GM23248 (cell line): ENCODE results near the gene DESI1. TPM values are rescaled to one million over a fixed set of nuclear protein-coding genes. Genes with fewer than 3 reads are reported as not detected.

ENCODE experiments used
- DNase-seq: peaks from one replicate; pipeline ENCODE4 v3.0.0-alpha.2; 2015
- H2AFZ ChIP-seq: fragments of 200-600 bp; sonication (generic); 2 replicates; pipeline ENCODE4 v1.6.1; 2016; ENCODE audit warnings: antibody characterized with exemption
- H3F3A ChIP-seq: fragments of 200-600 bp; sonication (generic); 2 replicates; pipeline ENCODE4 v1.6.1; 2016; ENCODE audit warnings: mild to moderate bottlenecking, antibody characterized with exemption, mixed run types; ENCODE audit not compliant: insufficient read depth
- H3K27ac ChIP-seq: fragments of 200-600 bp; sonication (generic); 2 replicates; pipeline ENCODE4 v1.5.1; 2016; ENCODE audit warnings: mild to moderate bottlenecking
- H3K27me3 ChIP-seq: fragments of 200-600 bp; sonication (generic); replicated peaks from 2 replicates; pipeline ENCODE4 v1.6.1; 2016; ENCODE audit warnings: mild to moderate bottlenecking; ENCODE audit not compliant: insufficient read depth
- H3K36me3 ChIP-seq: fragments of 200-600 bp; sonication (generic); 2 replicates; pipeline ENCODE4 v1.6.1; 2016; ENCODE audit warnings: low read depth, mild to moderate bottlenecking
- H3K4me1 ChIP-seq: fragments of 200-600 bp; sonication (generic); 2 replicates; pipeline ENCODE4 v1.6.1; 2016; ENCODE audit warnings: mild to moderate bottlenecking; ENCODE audit not compliant: insufficient read depth
- H3K4me2 ChIP-seq: fragments of 200-600 bp; sonication (generic); one replicate; pipeline ENCODE4 v1.6.1; 2016; ENCODE audit warnings: mild to moderate bottlenecking; ENCODE audit not compliant: unreplicated experiment
- H3K4me3 ChIP-seq: fragments of 200-600 bp; sonication (generic); 2 replicates; pipeline ENCODE4 v1.5.1; 2016; ENCODE audit warnings: mild to moderate bottlenecking
- H3K79me2 ChIP-seq: fragments of 200-600 bp; sonication (generic); 2 replicates; pipeline ENCODE4 v1.6.1; 2016; ENCODE audit warnings: mild to moderate bottlenecking; ENCODE audit not compliant: insufficient read depth
- H3K9ac ChIP-seq: fragments of 200-600 bp; sonication (generic); 2 replicates; pipeline ENCODE4 v1.6.1; 2016; ENCODE audit warnings: mild to moderate bottlenecking
- H3K9me2 ChIP-seq: fragments of 200-600 bp; sonication (generic); 2 replicates; pipeline ENCODE4 v1.6.1; 2016; ENCODE audit warnings: mixed run types, mild to moderate bottlenecking, moderate library complexity; ENCODE audit not compliant: insufficient read depth
- H3K9me3 ChIP-seq: fragments of 200-600 bp; sonication (generic); one replicate; pipeline ENCODE4 v1.6.1; 2017; ENCODE audit warnings: low read depth
- H4K20me1 ChIP-seq: fragments of 200-600 bp; sonication (generic); 2 replicates; pipeline ENCODE4 v1.6.0; 2016; ENCODE audit not compliant: insufficient read depth
- EZH2 ChIP-seq: fragments of 200-600 bp; sonication (generic); IDR thresholded peaks from 2 replicates; pipeline ENCODE4 v1.6.1; 2018; ENCODE audit warnings: antibody characterized with exemption, mild to moderate bottlenecking; ENCODE audit not compliant: insufficient read depth, poor library complexity, severe bottlenecking
- EZH2phosphoT487 ChIP-seq: fragments of 200-600 bp; sonication (generic); IDR thresholded peaks from 2 replicates; pipeline ENCODE4 v1.6.1; 2018; ENCODE audit warnings: antibody characterized with exemption, moderate library complexity, mild to moderate bottlenecking, low read depth; ENCODE audit not compliant: insufficient read depth
- WGBS, 2 experiments: methylation state at CpG; one replicate each; pipeline ENCODE4 v1.1.6; 2015 to 2017; ENCODE audit warnings: low lambda C conversion rate in 2 of 2, low coverage in 1 of 2; ENCODE audit errors: missing lambda C conversion rate in 2 of 2; 5-methylcytosine and 5-hydroxymethylcytosine counted together
- in situ Hi-C: fragments of 300-500 bp; cut with MboI; formaldehyde crosslinking; loops from 2 replicates; pipeline ENCODE4 v1.15.0; 2020
- polyA plus RNA-seq: library from polyadenylated mRNA; unstranded; fragments of >200 nt; fragmentation: Nextera tagmentation; extraction: Ambion mirVana; gene quantifications from 2 replicates; pipeline ENCODE4 v1.2.1, GENCODE V29; 2016
- total RNA-seq: library from RNA; depleted of rRNA; stranded (reverse); fragments of >200 nt; shearing (Covaris generic); gene quantifications from 2 replicates; pipeline ENCODE4 v1.2.3, GENCODE V29; 2014

DESI1 gene
- total and polyA plus RNA-seq, 2 experiments from 2014 or later: 42.2 to 44.3 TPM

GRCh38 chr22:41570221-41570620, 50.6 kb downstream of the DESI1 start:
- WGBS, 2 experiments: 67 to 68% methylated on average over 3 of the region's 3 CpGs
- no peaks in the 10 kb centered on the region for H3K36me3 ChIP-seq
- H3K9me3 ChIP-seq: no peaks in the 10 kb centered on the region
- no peaks in the 10 kb centered on the region for H3K79me2 ChIP-seq
- DNase-seq: no peak
- in situ Hi-C loops: no loop called here
- TF ChIP-seq EZH2 (no peak), EZH2phosphoT487 (no peak)
- H4K20me1 ChIP-seq: no peaks in the 10 kb centered on the region
- no peak overlapping the region for H3K4me2 ChIP-seq
- H3K27me3 ChIP-seq: no peaks in the 10 kb centered on the region
- H3F3A ChIP-seq: peaks cover 2% of the 10 kb centered on the region; the same call in 1 of the 2 replicates
- H3K4me3 ChIP-seq: no peak overlapping the region
- H3K9me2 ChIP-seq: no peaks in the 10 kb centered on the region
- H3K27ac ChIP-seq: no peak overlapping the region
- H3K9ac ChIP-seq: no peak overlapping the region
- H3K4me1 ChIP-seq: 0 out of 2 replicates have a peak, but pooled peaks cover 3% of the 10 kb centered on the region
- H2AFZ ChIP-seq: no peak overlapping the region

GRCh38 chr22:41568811-41569210, 52.0 kb downstream of the DESI1 start:
- H3K9me3 ChIP-seq: no peaks in the 10 kb centered on the region
- in situ Hi-C loops: no loop called here

GRCh38 chr22:41567512-41567768, 53.4 kb downstream of the DESI1 start:
- TF ChIP-seq EZH2phosphoT487: no peak
- TF ChIP-seq EZH2: no peak
- Histone ChIP-seq H3K27ac (no peak overlapping the region), H3K36me3 (no peaks in the 10 kb centered on the region), H3K9me3 (no peaks in the 10 kb centered on the region), H3K4me3 (no peak overlapping the region), H3K9me2 (no peaks in the 10 kb centered on the region), H3K27me3 (no peaks in the 10 kb centered on the region), H3K4me2 (no peak overlapping the region), H4K20me1 (no peaks in the 10 kb centered on the region), H2AFZ (no peak overlapping the region), H3K4me1 (peaks cover 17% of the 10 kb centered on the region), H3K9ac (no peak overlapping the region), H3K79me2 (no peaks in the 10 kb centered on the region), H3F3A (peaks cover 9% of the 10 kb centered on the region)
- in situ Hi-C loops: no loop called here
- WGBS, 2 experiments: 77 to 83% methylated on average over 3 of the region's 3 CpGs
- no peak for DNase-seq

More at GRCh38 chr22:41568811-41569210, 52.0 kb downstream of the DESI1 start:
- Histone ChIP-seq H3K4me3 (no peak overlapping the region), H3K9me2 (no peaks in the 10 kb centered on the region), H3K9ac (no peak overlapping the region), H4K20me1 (no peaks in the 10 kb centered on the region), H2AFZ (no peak overlapping the region), H3K36me3 (no peaks in the 10 kb centered on the region), H3K27me3 (no peaks in the 10 kb centered on the region), H3K27ac (no peak overlapping the region), H3K4me1 (peaks cover 6% of the 10 kb centered on the region; the same call in 1 of the 2 replicates), H3K4me2 (no peak overlapping the region), H3F3A (peaks cover 9% of the 10 kb centered on the region), H3K79me2 (no peaks in the 10 kb centered on the region)
- 77 to 78% methylated on average over 7 of the region's 7 CpGs for WGBS, 2 experiments
- no peak for TF ChIP-seq EZH2
- no peak for TF ChIP-seq EZH2phosphoT487
- DNase-seq: no peak

GRCh38 chr22:41565403-41566054, 55.3 kb downstream of the DESI1 start:
- 35 to 45% methylated on average over 8 of the region's 8 CpGs for WGBS, 2 experiments
- Histone ChIP-seq H2AFZ (no peak overlapping the region), H3K4me2 (no peak overlapping the region), H3F3A (peaks cover 9% of the 10 kb centered on the region), H3K4me1 (peaks cover 21% of the 10 kb centered on the region), H3K9ac (0 out of 2 replicates have a peak overlapping the region, but pooled peaks have one; percentile 34), H3K27me3 (no peaks in the 10 kb centered on the region), H3K27ac (peak overlapping the region; percentile 60), H4K20me1 (no peaks in the 10 kb centered on the region), H3K9me3 (no peaks in the 10 kb centered on the region), H3K36me3 (no peaks in the 10 kb centered on the region), H3K79me2 (no peaks in the 10 kb centered on the region), H3K4me3 (no peak overlapping the region), H3K9me2 (no peaks in the 10 kb centered on the region)
- in situ Hi-C loops: no loop called here
- TF ChIP-seq EZH2 (no peak), EZH2phosphoT487 (no peak)
- peak; percentile 87 for DNase-seq

- Histone ChIP-seq H3K4me3 (no peak overlapping the region), H3K4me1 (peaks cover 21% of the 10 kb centered on the region), H3K9me3 (no peaks in the 10 kb centered on the region), H4K20me1 (no peaks in the 10 kb centered on the region), H2AFZ (no peak overlapping the region), H3K27ac (peak overlapping the region; percentile 60; the same call in 1 of the 2 replicates), H3K27me3 (no peaks in the 10 kb centered on the region), H3K36me3 (no peaks in the 10 kb centered on the region), H3K9ac (no peak overlapping the region), H3F3A (peaks cover 9% of the 10 kb centered on the region), H3K4me2 (no peak overlapping the region), H3K9me2 (no peaks in the 10 kb centered on the region), H3K79me2 (no peaks in the 10 kb centered on the region)
- TF ChIP-seq EZH2 (no peak), EZH2phosphoT487 (no peak)
- in situ Hi-C loops: no loop called here
- WGBS, 2 experiments: 69 to 73% methylated on average over 8 of the region's 8 CpGs
- DNase-seq: no peak
These were observed 56.3 kb downstream of the DESI1 start for GRCh38 chr22:41564563-41564962.
